Hepatocyte (in vitro differentiated cells): ENCODE measurements around the gene LRRC61. TPM values are rescaled to one million over a fixed set of nuclear protein-coding genes. Genes with fewer than 3 reads are reported as not detected.
A peak's percentile ranks its signal among the peaks of the same experiment; 100 is the strongest.

ENCODE experiments used
- DNase-seq: peaks from one replicate; pipeline ENCODE4 v3.0.0-alpha.2; 2016; ENCODE audit warnings: low spot score
- H2AFZ ChIP-seq: fragments of 200-600 bp; sonication (generic); 2 replicates; pipeline ENCODE4 v1.6.0; 2016; ENCODE audit warnings: antibody characterized with exemption, mild to moderate bottlenecking
- H3K27ac ChIP-seq: fragments of 200-600 bp; sonication (generic); 2 replicates; pipeline ENCODE4 v1.5.1; 2016; ENCODE audit warnings: mild to moderate bottlenecking
- H3K27me3 ChIP-seq: fragments of 200-600 bp; sonication (generic); 2 replicates; pipeline ENCODE4 v1.6.1; 2016
- H3K36me3 ChIP-seq: fragments of 200-600 bp; sonication (generic); replicated peaks from 2 replicates; pipeline ENCODE4 v1.5.1; 2016; ENCODE audit warnings: low read depth; ENCODE audit not compliant: insufficient read depth
- H3K4me1 ChIP-seq: fragments of 200-600 bp; sonication (generic); 2 replicates; pipeline ENCODE4 v1.5.1; 2016; ENCODE audit warnings: mild to moderate bottlenecking, moderate library complexity; ENCODE audit not compliant: insufficient read depth
- H3K4me2 ChIP-seq: fragments of 200-600 bp; sonication (generic); 2 replicates; pipeline ENCODE4 v1.6.0; 2016
- H3K4me3 ChIP-seq: fragments of 200-600 bp; sonication (generic); 2 replicates; pipeline ENCODE4 v1.5.1; 2016; ENCODE audit warnings: mild to moderate bottlenecking
- H3K79me2 ChIP-seq: fragments of 200-600 bp; sonication (generic); 2 replicates; pipeline ENCODE4 v1.6.0; 2017; ENCODE audit warnings: mild to moderate bottlenecking
- H3K9me2 ChIP-seq: fragments of 200-600 bp; sonication (generic); replicated peaks from 2 replicates; pipeline ENCODE4 v1.6.0; 2017; ENCODE audit warnings: mild to moderate bottlenecking; ENCODE audit not compliant: insufficient read depth
- H3K9me3 ChIP-seq: fragments of 200-600 bp; sonication (generic); 2 replicates; pipeline ENCODE4 v1.5.1; 2016; ENCODE audit warnings: low read depth, mild to moderate bottlenecking
- H4K20me1 ChIP-seq: fragments of 200-600 bp; sonication (generic); 2 replicates; pipeline ENCODE4 v1.6.0; 2016; ENCODE audit warnings: mild to moderate bottlenecking; ENCODE audit not compliant: insufficient read depth, poor library complexity, severe bottlenecking
- CTCF ChIP-seq: fragments of 200-600 bp; sonication (generic); IDR thresholded peaks from 2 replicates; pipeline ENCODE4 v1.5.1; 2016; ENCODE audit warnings: antibody characterized with exemption, mild to moderate bottlenecking; ENCODE audit not compliant: poor library complexity
- EZH2 ChIP-seq: fragments of 200-600 bp; sonication (generic); IDR thresholded peaks from 2 replicates; pipeline ENCODE4 v1.6.1; 2016; ENCODE audit warnings: antibody characterized with exemption, mild to moderate bottlenecking, borderline replicate concordance
- EZH2phosphoT487 ChIP-seq: fragments of 200-600 bp; sonication (generic); IDR thresholded peaks from one replicate; pipeline ENCODE4 v1.6.1; 2018; ENCODE audit warnings: antibody characterized with exemption, mild to moderate bottlenecking, low read depth, moderate library complexity; ENCODE audit not compliant: unreplicated experiment, severe bottlenecking
- WGBS: methylation state at CpG from one replicate; pipeline ENCODE4 v1.1.6; 2016; ENCODE audit warnings: low lambda C conversion rate; ENCODE audit errors: missing lambda C conversion rate; 5-methylcytosine and 5-hydroxymethylcytosine counted together
- polyA plus RNA-seq: library from polyadenylated mRNA; unstranded; fragments of >200 nt; fragmentation: Nextera tagmentation; extraction: Ambion mirVana; gene quantifications from 2 replicates; pipeline ENCODE4 v1.2.1, GENCODE V29; 2016
- total RNA-seq: library from RNA; depleted of rRNA; stranded (reverse); fragments of >200 nt; gene quantifications from 2 replicates; pipeline ENCODE4 v1.2.3, GENCODE V29; 2014

LRRC61 gene
- total and polyA plus RNA-seq, 2 experiments from 2014 or later: 23.4 to 38.7 TPM

DNA sequence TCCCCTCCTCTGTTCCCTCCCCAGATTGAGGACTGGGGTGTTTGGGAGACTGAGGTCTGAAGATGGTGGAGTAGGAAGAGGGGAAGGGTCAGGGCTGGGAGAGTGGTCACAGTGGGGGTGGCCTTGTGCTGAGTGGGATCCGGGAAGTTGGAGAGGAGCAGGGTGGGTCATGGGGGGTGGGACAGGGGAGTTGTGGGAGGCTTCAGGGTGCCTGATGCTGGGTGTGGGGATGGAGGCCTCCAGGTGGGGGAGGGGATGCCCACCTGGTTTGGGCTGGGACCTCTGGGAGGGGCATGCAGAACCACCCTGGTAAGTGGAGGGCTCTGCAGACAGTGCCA, 58.6 kb downstream of the LRRC61 start:
- Histone ChIP-seq H3K4me1 (peaks cover 48% of the 10 kb centered on the region), H3K4me2 (no peak overlapping the region), H4K20me1 (no peaks in the 10 kb centered on the region), H3K79me2 (peaks cover 43% of the 10 kb centered on the region), H3K36me3 (no peaks in the 10 kb centered on the region), H3K27ac (no peak overlapping the region), H3K27me3 (no peaks in the 10 kb centered on the region), H3K9me3 (no peaks in the 10 kb centered on the region), H3K4me3 (no peak overlapping the region), H2AFZ (no peak overlapping the region), H3K9me2 (no peaks in the 10 kb centered on the region)
- no CpG with 5 or more reads among the region's 1 CpG for WGBS
- no peak for DNase-seq
- TF ChIP-seq CTCF (no peak), EZH2 (no peak), EZH2phosphoT487 (no peak)

DNA sequence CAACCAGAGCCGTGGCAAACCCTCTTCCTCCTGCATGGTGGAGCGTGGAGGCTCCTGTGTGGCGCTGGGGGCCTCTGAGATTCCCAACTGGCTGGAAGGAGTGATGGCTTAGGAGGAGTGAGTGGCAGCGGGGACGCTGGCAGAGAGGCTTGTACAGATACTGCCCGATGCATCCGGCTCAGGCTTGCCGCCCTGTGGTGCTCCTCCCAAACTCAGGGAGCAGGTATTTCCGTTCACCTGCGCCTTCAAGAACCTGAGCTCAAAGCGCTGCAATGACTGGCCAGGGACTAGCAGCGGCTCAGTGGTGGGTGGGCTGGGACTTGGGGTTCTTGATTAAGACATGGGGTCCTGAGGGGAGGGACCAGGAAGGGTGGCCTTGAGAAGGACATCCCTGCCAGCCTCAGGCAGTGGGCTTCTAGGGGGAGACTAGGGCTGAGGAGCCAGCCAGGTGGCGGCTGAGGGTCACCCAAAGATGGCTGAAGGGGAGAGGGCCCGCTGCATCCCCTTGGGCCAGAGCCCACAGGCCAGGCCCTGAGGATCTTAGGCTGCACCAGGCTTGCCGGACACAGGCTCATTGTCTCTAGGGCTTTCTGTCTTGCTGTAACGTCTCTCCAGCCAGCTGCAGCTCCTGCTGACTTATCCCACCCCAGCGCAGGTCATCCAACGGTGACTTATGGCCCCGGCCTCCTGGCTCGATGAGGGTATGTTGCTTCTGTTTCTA, 59.1 kb downstream of the LRRC61 start:
- 77% methylated on average over 19 of the region's 20 CpGs for WGBS
- no peak overlapping the region for H3K4me3 ChIP-seq
- H3K9me3 ChIP-seq: no peaks in the 10 kb centered on the region
- H3K9me2 ChIP-seq: no peaks in the 10 kb centered on the region
- H3K36me3 ChIP-seq: no peaks in the 10 kb centered on the region
- H3K79me2 ChIP-seq: peaks cover 43% of the 10 kb centered on the region
- no peaks in the 10 kb centered on the region for H4K20me1 ChIP-seq
- H3K4me2 ChIP-seq: peak overlapping the region; percentile 47
- TF ChIP-seq CTCF (no peak), EZH2phosphoT487 (no peak), EZH2 (no peak)
- no peak for DNase-seq
- peak overlapping the region; percentile 19 for H3K27ac ChIP-seq
- H2AFZ ChIP-seq: no peak overlapping the region
- H3K4me1 ChIP-seq: peaks cover 43% of the 10 kb centered on the region
- H3K27me3 ChIP-seq: no peaks in the 10 kb centered on the region

GRCh38 chr7:150382844-150383225, 59.7 kb downstream of the LRRC61 start:
- H3K36me3 ChIP-seq: no peaks in the 10 kb centered on the region
- no peaks in the 10 kb centered on the region for H3K9me2 ChIP-seq
- TF ChIP-seq CTCF: no peak
- TF ChIP-seq EZH2: no peak
- no peak for TF ChIP-seq EZH2phosphoT487
- H3K4me1 ChIP-seq: peaks cover 38% of the 10 kb centered on the region
- no peaks in the 10 kb centered on the region for H3K27me3 ChIP-seq
- no peaks in the 10 kb centered on the region for H4K20me1 ChIP-seq
- 48% methylated on average over 4 of the region's 4 CpGs for WGBS
- peak overlapping the region; percentile 19 for H3K27ac ChIP-seq
- no peak overlapping the region for H2AFZ ChIP-seq
- DNase-seq: no peak
- peak overlapping the region; percentile 47 for H3K4me2 ChIP-seq
- H3K79me2 ChIP-seq: peaks cover 43% of the 10 kb centered on the region
- H3K4me3 ChIP-seq: no peak overlapping the region
- no peaks in the 10 kb centered on the region for H3K9me3 ChIP-seq
